ENCODE data around the gene USO1. TPM values are rescaled to one million over a fixed set of nuclear protein-coding genes. Genes with fewer than 3 reads are reported as not detected.
"Not testable (repeated sequence)": the region's sequence is repeated elsewhere in the genome, so short reads cannot be mapped to it uniquely, and the experiment has no call there.

USO1 gene, protein sequence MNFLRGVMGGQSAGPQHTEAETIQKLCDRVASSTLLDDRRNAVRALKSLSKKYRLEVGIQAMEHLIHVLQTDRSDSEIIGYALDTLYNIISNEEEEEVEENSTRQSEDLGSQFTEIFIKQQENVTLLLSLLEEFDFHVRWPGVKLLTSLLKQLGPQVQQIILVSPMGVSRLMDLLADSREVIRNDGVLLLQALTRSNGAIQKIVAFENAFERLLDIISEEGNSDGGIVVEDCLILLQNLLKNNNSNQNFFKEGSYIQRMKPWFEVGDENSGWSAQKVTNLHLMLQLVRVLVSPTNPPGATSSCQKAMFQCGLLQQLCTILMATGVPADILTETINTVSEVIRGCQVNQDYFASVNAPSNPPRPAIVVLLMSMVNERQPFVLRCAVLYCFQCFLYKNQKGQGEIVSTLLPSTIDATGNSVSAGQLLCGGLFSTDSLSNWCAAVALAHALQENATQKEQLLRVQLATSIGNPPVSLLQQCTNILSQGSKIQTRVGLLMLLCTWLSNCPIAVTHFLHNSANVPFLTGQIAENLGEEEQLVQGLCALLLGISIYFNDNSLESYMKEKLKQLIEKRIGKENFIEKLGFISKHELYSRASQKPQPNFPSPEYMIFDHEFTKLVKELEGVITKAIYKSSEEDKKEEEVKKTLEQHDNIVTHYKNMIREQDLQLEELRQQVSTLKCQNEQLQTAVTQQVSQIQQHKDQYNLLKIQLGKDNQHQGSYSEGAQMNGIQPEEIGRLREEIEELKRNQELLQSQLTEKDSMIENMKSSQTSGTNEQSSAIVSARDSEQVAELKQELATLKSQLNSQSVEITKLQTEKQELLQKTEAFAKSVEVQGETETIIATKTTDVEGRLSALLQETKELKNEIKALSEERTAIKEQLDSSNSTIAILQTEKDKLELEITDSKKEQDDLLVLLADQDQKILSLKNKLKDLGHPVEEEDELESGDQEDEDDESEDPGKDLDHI
- polyA plus RNA-seq (ENCODE audit: insufficient read length) = 99.3 TPM
- long read RNA-seq, donor 1, full-length matches to known transcripts = 5 of 5 reads
- long read RNA-seq, donor 1, partial matches to known transcripts = 0 of 5 reads
- long read RNA-seq, donor 1, other reads (novel, unspliced or antisense) = 0 of 5 reads
- long read RNA-seq, donor 2, full-length matches to known transcripts = 2 of 2 reads
- long read RNA-seq, donor 2, partial matches to known transcripts = 0 of 2 reads
- long read RNA-seq, donor 2, other reads (novel, unspliced or antisense) = 0 of 2 reads
- long read RNA-seq, donor 3, partial matches to known transcripts = 26 of 26 reads
- long read RNA-seq, donor 3, other reads (novel, unspliced or antisense) = 0 of 26 reads
- long read RNA-seq, donor 4 = 0 reads
- long read RNA-seq, donor 5, full-length matches to known transcripts = 10 of 21 reads
- long read RNA-seq, donor 5, partial matches to known transcripts = 11 of 21 reads
- long read RNA-seq, donor 5, other reads (novel, unspliced or antisense) = 0 of 21 reads
- long read RNA-seq, donor 6, full-length matches to known transcripts = 4 of 19 reads
- long read RNA-seq, donor 6, partial matches to known transcripts = 15 of 19 reads
- long read RNA-seq, donor 6, other reads (novel, unspliced or antisense) = 0 of 19 reads
- long read RNA-seq, donor 7, full-length matches to known transcripts = 6 of 29 reads
- long read RNA-seq, donor 7, partial matches to known transcripts = 23 of 29 reads
- long read RNA-seq, donor 7, other reads (novel, unspliced or antisense) = 0 of 29 reads
- long read RNA-seq, donor 8, full-length matches to known transcripts = 4 of 4 reads
- long read RNA-seq, donor 8, partial matches to known transcripts = 0 of 4 reads
- long read RNA-seq, donor 8, other reads (novel, unspliced or antisense) = 0 of 4 reads

DNA sequence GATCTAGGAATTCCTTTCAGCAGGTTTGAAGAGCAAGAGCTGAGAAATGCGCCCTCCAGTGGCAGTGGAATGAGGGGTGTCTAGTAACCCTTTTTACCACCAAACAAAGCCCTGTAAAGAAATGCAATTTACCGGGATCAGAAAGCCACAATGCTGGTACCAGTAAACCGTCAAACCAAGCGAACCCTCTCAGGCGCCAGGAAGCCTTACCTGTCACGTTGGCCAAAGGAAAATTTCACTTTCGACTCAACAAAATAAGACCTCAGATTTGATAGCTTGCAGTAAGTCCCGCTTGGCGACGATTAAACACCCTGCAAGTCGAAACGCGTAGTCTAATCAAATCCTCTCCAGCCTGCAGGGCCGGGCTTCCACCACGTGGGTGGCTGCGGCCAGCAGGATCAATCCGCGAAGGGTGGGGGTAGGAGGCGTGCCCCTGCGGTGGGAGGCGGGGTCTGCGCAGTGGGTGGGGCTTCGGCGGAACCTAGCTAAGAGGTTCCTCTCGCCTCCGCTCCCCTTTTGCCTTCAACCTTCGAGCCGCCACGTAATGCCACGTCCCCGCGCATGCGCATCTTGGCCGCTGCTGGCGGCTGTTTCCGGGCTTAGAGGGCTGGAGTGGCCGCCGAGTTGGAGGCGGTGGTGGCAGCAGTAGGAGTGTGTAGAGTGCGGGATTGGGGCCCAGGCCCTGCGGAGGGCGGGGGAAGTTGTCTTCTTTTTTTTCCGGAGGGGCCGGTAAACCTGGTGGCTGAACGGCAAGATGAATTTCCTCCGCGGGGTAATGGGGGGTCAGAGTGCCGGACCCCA lies at the start of gene USO1:
Gene USO1 (plus strand): TSS at position 512 of the 801 bp plus-strand sequence. CDS start 243 bp downstream, at position 755.
- peak; percentile 99 for DNase-seq

GRCh38 chr4:75675004-75675531 lies 49.3 kb upstream of the USO1 start:
- no peak for DNase-seq

- DNase-seq = no peak
These were observed 45.9 kb upstream of the USO1 start for GRCh38 chr4:75678473-75678872.

GRCh38 chr4:75678965-75679364 lies 45.4 kb upstream of the USO1 start:
- no peak for DNase-seq

- DNase-seq = no peak
These were observed 44.4 kb upstream of the USO1 start for GRCh38 chr4:75679876-75680575.

- no peak for DNase-seq
These were observed 40.8 kb upstream of the USO1 start for GRCh38 chr4:75683482-75684155.

DNA sequence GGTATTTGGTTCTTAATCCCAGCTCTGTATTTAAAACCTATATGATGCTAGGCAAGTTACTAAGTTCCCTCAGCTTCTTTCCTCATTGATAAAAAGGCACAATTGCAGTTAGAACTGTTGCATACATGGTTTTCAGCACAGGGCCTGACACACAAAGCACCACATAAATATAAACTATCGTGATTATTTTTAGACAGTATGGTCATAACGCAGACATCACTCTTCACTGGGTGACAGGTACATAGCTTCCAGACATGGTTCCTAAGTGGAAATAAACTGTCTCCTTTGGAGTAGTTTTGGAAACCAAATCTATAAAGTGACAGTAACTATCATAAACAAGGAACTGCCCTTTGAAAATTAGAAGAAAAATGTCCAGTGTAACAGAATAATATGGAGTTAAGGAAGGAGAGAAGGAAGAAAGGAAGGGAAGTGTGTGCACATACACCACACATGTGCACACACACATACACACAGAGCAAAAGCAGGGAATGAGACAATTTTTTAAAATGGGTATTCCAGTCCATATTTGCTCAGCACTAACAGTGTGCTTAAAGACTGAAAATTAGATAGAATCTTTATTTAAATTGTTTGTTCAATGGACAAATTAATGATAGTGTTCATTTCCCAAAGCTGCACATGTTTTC lies 38.7 kb upstream of the USO1 start:
- DNase-seq = no peak

- no peak for DNase-seq
These were observed 38.0 kb upstream of the USO1 start for GRCh38 chr4:75686346-75686745.

DNA sequence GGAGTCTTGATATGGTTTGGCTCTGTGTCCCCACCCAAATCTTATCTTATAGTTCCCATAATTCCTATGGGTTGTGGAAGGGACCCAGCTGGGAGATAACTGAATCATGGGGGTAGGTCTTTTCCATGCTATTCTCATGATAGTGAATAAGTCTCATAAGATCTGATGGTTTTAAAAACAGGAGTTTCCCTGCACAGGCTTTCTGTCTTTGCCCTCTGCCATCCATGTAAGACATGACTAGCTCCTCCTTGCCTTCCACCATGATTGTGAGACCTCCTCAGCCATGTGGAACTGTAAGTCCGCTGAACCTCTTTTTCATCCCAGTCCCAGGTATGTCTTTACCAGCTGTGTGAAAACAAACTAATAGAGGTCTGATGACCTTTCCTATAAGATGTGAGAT lies 37.3 kb upstream of the USO1 start:
- not testable (repeated sequence) for DNase-seq

DNA sequence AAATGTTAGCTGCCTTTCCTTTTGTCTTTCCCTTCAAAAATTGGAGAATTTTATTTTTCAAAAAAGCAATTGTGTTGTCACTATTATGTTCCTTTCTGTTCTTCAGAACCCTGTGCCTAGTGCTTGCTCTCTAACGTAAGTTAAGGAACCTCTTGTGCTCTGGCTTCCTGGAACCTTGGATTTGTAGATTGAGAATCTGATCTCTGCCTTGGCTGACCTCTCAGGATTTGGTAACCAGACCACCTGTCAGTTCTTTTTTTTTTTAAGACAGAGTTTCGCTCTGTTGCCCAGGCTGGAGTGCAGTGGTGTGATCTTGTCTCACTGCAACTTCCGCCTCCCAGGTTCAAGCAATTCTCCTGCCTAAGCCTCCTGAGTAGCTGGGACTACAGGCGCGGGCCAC lies 32.3 kb upstream of the USO1 start:
- DNase-seq = not testable (repeated sequence)

DNA sequence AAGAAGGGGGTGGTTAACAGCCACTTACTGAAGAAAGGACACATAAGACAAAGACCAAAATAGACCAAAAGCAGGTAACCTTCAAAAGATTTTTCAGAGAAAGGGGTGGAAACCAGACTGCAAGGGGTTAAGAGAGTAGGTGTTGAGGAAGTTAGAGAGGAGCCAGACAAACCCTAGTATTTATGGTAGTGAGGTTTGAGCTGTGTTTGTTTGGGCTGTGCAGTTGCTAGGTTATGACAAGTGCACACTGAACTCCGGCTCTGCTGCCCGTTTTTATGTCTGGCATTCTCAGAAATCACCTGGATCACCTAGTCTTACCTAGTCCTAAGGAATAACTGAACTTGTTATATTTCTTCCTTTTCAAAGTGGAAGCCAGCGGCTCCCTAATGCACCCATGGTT lies 28.3 kb upstream of the USO1 start:
- DNase-seq = no peak

DNA sequence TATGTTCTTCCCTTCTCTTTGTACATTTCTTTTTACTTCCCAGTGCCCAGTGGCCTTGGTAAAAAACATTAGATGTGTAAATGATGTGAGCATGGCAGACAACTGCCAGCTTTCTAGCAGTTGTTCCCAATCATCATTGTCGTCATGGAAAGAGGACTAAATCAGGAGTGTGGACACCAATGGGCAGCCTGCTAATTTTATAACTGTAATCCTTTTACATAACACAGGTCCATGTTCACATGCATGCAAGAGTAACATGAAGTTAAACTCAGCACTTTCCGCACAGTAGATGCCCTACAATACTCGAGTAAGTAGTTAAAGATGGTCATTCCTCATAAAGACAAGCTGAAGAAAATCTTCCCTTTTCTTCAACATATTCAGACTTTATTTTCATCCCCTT lies 27.8 kb upstream of the USO1 start:
- DNase-seq = no peak

DNA sequence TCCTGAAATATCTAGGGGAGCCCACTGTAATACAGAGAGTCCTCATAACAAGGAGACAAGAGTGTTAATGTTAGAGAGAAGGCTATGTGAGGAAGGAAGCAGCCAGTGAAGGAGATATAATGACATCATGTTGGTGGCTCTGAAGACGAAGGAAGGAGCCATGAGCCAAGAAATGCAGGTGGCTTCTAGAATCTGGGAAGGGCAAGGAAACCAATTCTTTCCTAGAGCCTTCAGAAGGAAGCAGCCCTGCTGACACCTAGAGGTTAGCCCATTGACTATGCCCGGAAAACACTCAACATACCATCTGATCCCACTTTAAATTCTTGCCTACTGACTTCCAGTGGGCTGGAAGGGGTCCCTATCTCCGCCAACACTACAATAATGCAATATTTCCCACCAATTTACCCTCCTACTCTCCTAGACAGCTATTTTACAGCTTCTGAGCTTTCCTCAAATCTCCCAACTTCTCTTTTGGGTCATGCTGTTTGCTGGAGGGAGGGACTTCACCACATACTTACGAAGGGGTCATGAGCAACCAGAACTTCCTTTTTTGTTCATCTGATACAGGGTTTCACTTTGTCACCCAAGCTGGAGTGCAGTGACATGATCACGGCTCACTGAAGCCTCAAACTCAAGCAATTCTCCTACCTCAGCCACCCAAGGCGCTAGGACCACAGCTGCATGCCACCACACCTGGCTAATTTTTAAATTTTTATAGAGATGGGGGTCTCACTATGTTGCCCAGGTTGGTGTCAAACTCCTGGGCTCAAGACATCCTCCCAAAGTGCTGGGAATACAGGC lies 26.0 kb upstream of the USO1 start:
- no peak for DNase-seq

GRCh38 chr4:75698963-75699228 lies 25.5 kb upstream of the USO1 start:
- DNase-seq = no peak

DNA sequence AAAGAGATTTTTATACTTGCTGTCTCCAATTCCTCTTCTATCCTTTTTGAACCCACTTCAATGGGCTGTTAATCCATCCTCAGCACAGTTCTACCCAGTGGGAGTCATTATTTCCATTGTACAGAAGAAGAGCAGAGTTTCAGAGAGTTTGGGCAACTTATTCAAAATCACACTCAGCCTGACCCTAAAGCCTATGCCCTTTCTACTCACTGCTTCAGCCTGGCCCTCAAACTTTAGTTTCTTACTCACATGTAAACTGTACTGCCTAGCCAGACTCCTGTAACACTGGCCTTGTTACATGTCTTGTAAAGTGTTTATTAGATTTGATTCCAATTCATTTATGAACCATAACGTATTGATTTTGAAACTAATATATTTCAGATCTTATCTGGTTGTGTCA lies 25.1 kb upstream of the USO1 start:
- no peak for DNase-seq

GRCh38 chr4:75702919-75703411 lies 21.4 kb upstream of the USO1 start:
- no peak for DNase-seq

Data from left kidney (tissue), 8 donors.